NCI-H1694 treated with DMSO at 0.1 percent for 48 hours (cell line): Measurements from ENCODE around the gene BMP6.
"Not testable (repeated sequence)": the region's sequence is repeated elsewhere in the genome, so short reads cannot be mapped to it uniquely, and the experiment has no call there.

Experiments used
- DNase-seq: peaks from one replicate; lab custom pipeline; 2025; lab: John Stamatoyannopoulos, UW

Gene BMP6

DNA sequence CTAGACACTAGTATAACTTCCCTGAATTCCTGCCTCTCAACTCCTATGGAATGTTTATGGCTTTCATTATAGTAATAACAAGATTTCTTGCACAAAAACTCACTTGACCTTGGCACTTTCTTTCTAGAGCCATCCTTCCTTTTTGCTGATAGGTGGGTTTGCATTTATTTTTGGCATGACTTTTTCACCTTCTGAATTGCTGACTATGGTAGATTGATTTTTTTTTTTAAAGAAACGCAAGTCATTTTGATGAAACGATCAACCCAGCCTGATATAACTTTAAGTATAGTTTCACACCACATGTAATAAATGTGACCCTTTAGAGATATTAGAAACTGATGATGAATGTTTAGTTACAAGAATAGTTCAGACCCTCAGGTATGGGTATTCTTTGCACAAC, 61.8 kb downstream of the BMP6 start:
- no peak for DNase-seq

DNA sequence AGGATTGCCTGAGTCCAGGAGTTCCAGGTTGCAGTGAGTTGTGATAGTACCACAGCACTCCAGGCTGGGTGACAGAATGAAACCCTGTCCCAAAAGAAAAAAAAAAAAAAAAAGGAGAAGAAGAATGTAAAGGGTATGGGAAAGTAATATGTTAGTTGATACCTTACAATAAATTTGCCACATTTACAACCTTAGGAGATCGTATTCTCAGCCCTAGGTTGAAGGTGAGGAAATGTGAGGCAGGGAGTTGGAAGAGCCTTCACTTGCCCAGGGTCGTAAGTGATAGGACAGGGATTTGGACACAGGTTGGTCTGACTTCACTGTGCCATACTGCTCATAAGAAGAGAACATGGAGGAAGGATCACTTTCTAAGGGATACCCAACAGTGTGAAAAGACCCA, 68.6 kb downstream of the BMP6 start:
- DNase-seq: no peak

DNA sequence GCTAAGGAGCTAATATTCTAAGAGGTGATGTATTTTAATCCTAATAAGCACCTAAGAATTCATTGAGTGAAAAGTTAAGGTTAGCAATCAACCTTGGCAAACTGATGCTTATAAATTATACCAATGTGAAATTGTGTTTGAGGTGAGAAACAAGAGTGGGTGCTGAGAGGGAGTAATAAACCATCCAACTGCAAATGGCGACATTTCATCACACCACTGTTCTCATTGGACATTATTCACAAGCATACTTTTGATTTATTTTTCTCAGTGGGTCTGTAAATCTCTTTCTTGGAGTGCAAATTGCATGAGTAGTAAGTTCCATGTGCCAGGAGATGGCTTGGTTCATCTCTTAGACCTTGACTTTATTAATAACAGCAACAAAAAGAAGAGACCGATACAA, 71.5 kb downstream of the BMP6 start:
- DNase-seq: no peak

DNA sequence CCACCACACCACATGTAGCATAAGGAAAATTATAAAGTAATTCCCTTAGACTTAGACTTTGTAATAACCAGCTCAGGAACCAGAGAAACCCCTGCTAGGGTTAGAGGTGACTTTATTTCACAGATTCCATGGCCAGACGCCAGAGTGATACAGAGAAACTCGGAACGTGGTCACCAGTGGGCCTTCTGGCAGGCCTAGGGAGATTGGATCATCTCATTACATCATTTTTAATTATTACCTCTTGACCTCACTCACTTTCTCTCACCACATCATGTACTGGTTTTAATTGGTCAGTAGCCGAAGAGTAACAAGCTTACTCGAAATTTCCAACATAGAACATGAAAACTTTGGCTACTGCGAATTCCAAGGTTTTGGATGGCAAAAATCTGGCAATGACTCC, 72.9 kb downstream of the BMP6 start:
- no peak for DNase-seq

DNA sequence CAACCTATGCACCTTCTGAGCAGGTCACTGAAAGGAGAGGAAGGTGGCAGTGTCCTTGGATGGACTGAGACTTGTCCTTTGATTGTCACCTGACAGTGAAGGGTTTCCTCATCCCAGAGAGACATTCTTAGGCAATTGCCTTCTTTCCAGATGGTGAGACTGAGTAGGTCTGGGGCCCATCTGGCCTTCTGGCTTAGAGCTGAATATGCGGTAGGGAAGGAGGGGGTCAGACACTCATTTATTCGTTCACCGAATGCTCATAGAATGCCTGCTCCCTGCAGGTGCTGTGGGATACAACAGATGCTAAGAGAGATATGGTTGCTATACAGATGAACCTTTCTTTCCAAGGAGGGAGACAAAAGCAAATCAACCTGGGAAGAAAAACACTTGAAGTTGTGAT, 76.8 kb downstream of the BMP6 start:
- peak; percentile 79 for DNase-seq

DNA sequence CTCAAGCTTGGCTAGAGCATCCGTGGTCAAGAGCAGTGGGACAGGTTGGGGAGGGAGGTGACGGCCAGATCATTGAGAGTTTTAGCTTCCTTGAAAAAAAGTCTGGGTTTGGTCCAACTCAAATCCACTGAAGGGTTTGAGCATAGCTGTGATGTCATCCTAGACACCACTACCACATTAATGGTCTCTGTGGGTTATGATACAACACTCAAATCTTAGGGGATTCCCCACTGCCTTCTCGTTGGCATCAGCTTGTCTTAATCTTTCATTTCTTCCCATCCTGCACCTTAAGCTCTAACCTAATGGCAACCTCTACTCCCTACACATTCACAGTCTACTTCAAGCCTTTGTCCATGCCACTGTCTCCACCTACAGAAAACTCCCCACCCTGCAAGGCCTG, 77.3 kb downstream of the BMP6 start:
- no peak for DNase-seq

DNA sequence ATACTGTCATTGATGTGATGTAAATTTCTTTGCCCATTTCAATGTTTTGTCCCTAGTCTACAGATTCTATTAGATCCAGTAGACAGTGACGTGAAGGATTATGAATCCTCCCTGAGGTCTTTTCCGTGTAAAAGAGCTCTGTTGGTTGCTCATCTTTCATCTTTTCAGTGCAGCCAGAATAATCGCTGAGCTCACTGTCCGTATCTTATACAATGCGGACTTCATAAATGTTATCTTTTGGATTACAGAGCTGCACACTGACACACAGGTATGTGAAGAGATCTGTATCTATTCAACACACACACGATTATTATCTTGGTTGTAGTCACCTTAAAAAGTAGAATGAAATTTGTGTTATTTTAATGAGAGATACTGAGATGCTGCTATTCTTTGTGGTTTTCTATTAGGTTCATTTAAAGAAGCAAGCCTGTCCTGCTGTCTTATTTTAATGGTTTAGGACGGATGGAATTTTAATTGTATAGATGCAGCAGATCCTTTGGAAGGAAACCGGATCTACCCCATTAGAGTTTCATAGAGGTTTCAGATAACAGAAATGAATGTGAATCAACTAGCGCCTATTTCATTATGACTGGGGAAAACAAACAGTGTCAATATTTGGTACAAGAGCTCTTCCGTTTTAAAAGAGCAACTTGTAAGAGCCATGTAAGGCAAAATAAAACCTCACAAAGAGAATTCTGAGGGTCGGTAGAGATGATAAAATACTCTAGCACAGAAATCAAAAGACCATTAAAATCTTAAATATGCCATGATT, 79.4 kb downstream of the BMP6 start:
- DNase-seq: no peak

DNA sequence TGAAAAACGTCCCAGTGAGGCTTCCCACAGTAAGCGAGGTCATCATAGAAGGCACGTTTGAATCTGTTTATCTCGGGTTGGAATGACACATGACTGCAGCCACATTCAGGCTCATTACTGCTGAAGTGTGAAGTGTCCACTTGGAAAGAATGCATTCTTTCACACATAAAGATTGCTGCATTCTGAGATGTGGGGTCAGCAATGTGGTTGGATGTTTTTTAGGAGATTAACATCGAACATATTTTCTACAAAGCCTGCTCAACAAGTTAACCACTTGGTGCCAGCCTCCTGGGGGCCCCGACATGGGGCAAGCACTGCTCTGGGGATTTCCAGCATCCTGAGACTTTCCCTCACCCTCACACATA, 79.9 kb downstream of the BMP6 start:
- DNase-seq: no peak

DNA sequence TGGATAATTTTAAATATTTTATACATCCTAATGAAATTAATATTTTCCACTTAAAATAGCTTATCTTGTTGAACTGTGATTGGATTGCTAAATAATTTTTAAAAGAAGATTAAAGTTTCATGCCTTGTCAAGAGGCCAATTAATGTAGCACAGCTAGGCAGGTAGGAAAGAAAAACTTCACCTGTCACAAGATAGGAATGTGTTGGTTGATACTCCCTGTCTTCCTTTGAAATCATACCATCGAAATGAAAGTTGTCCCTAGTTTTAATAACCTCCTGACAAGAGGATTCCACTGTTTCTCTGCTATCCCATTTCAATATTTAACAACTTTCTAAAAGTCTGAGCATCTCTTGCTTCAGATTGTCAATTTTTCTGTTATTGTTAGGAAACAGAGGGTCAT, 80.8 kb downstream of the BMP6 start:
- no peak for DNase-seq

DNA sequence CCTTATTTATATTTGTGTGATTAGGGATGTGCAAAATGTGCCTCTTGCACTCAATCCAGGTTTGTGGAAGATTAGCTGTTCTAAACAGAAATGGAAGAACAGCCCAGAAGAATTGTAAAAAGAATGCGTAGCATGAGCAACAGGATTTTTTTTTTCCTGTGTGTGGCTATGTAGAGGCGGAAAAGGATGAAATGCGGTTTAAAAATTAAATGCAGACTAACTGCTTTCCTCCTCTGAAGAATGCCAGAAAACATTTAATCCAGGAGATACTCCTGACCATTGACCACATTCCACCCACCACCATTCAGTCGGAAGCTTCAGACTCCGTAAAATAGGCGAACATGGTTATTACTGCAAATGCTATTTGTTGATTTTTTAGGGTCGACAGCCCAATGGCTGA, 83.4 kb downstream of the BMP6 start:
- no peak for DNase-seq

DNA sequence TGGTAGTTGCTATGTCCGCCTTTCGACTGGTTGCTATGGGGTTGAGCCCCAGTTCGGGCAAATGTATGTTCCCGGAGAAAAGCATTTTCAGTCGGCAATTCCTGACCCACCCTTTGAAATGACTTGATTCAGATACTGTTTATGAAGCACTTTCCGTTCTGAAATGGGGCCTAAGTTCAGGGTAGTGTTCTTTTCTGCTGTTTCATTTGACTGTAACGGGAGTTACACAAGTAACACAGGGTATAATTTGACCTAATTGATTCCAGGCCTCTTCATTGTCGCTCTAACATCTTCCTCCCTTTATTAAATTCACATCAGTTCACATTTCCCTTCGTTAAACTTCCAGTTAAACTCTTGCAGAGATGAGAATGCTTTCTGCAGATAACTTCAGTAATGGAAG, 85.5 kb downstream of the BMP6 start:
- DNase-seq: no peak

DNA sequence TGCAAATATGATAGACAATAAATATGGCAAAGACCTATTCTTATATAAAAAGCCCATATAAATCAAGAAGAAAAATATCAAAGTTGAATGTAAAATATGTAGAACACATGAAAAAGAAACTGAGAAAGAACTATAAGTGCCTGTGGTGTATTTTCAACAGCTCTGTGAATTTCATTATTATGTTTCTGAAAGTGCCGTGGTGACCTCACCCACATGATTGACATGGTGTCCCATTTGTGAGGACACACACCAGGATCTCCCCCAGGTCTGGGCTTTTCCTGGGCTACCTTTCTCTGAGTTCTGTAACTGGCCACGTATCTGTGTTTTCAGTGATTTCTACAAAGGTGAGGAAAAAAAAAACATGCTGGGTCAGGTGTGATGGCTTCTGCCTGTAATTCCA, 86.7 kb downstream of the BMP6 start:
- DNase-seq: no peak

DNA sequence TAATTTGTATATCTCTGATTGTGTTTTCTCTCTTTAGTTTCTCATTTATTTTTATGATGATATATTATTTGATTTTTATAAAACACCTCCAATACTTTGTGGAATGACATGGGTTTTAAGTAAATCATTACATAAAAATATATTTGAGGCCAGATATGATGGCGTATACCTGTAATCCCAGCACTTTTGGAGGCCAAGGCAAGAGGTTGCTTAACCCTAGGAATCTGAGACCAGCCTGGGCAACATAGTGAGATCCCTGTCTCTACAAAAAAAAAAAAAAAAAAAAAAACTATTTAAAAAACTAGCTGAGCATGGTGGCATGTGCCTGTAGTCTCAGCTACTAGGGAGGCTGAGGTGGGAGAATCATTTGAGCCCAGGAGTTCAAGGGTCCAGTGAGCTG, 87.3 kb downstream of the BMP6 start:
- DNase-seq: no peak

DNA sequence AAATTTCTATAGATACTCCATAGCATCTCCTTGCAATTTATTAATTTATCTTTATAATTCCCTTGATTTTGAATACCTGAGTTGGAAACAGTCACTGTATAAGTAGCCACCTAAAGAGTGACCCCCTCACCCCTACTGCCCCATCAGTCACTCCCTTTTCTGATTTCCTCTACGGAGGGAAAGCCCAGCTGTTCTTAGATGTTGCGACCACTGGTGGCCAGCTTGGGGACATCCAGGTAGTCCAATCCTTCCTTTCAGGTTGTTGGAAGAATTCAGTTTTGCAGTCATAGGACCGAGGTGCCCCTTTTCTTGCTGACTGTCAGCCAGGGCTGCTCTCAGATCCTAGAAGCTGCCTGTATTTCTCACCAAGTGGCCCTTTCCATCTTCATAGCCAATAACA, 87.8 kb downstream of the BMP6 start:
- DNase-seq: no peak

DNA sequence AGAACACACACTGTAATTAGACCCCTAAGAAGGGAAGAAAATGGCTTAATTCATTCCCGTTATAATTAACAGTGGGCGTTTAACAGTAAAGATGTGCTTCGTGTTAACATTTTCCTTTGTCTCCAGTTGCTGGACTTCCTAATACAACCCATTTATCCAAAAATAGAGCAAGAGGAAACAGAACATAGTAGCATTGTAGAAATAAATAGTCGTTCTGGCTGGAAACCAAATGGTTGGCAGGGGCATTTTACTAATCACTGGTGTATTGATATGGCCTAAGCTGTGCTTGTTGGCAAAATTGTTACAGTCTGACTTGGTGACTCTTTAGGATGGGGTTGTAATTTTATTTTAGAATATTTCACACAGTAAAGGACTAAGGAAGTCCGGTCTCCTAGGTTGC, 89.8 kb downstream of the BMP6 start:
- DNase-seq: no peak

DNA sequence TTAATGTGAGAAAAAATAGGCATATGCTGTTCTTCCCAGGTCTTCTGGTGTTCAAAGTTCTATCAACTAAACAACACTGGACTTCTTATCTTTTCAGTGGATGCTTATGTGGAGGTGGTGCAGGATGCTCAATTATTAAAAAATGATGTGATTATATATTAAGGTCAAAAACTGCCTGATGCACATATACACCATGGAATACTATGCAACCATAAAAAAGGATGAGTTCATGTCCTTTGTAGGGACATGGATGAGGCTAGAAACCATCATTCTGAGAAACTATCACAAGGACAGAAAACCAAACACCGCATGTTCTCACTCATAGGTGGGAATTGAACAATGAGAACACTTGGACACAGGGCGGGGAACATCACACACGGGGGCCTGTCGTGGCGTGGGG, 91.3 kb downstream of the BMP6 start:
- DNase-seq: not testable (repeated sequence)

DNA sequence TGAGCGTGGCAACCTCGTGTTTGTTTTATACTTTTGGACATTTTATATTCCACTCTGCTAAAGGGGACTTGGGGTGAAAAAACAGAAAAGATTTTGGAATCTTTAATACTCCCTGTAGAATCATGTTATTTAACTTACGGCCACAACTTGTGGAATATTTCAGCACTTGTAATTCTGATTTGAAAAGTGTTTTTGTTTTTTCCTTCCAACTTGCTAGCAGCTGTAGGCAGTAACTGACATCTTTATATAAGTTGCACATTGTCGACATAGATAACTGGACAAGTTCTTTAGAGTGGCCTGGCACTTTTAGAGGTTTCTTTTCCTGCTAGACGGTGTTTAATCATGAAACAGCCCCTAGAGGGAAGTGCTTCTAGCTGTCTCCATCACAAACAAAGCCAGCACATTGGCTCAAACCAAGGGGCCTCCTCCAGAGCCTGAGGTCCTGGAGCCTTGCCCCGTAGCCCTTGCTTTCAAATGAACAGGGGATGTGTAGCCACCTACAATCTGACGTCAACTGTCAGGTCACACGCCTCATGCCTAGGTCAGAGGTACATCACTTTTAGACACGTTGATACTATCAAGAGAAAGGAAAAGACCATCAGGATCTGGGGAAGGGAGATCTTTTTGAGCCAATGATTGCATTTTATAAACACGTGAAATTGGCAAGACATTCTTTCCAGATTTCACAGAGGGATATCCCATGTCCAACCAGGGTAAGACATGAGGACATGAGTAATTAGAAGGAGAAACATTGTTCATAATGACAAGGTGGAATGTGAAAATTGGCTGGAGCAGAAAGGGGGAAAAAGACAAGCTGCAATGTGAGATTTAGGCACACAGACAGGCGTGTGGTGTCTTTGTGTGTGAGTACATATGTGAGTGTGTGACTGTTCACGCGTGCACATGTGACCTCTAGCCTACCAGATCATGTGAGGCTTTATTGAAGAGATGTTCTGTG, 92.6 kb downstream of the BMP6 start:
- no peak for DNase-seq

DNA sequence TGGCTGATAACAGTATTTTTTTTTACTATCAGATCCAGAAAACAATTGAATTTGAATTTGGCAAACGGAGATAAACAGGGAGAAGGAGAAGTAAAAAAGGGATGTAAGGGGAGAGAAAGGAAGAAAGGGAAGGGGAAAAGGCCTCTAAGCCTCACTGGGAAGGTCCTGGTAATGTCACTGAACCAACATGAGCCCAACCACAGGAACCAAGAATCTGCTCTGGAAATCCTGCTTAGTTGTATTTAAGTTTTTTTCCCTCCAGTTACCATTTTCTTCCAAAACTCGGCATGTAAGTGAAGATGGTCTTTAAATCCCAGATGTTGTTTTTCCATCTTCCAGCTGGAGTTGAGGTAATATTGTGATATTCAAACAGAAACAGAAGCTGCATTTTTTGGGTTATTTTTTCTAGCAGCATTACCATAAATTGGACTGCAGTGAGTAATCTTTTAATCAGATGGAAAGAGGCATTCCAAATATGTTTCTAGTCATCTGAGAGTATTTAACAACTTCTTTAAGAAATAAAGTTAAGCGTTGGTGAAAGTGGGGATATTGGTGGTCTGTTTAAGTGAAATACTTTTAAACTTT, 93.6 kb downstream of the BMP6 start:
- DNase-seq: no peak

DNA sequence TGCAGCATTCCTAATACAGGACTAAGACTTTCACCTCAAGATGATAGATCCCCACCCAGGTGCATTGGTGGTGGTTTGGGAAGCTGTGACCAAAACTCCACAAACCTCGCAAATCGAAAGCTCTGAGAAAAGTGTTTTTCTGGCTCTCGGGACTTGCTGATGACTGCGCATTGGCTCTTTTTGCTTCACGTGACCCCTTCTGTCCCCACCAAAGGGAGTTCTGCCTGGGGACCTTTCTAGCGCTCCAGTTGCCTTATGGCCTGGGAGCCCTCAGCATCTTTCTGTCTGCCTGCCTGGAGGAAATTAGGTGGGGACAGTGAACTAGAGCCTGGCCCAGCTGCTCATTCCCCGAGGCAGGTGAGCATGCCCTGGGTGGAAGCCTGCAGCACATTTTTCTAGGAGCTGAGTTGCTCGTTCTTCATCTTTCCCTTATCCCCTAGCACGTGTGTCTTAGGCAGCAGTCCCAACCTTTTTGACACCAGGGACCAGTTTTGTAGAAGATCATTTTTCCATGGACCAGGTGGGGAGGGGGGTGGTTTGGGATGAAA, 94.5 kb downstream of the BMP6 start:
- DNase-seq: no peak

DNA sequence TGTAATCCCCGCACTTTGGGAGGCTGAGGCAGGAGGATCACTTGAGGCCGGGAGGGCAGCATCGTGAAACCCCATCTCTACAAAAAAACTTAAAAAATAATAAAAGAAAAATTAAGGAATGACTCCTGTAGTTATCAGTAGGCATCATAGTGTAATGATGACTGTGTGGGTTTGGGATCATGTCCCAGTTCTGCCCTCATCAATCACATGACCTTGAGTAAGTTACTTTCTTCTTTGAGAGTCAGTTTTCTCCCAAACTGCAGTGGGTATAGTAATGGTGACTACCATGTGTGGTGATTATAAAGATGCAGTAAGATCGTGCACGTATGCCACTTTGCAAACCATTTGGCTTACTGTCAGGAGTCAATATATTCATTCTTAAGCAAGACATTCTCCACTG, 95.5 kb downstream of the BMP6 start:
- DNase-seq: no peak

DNA sequence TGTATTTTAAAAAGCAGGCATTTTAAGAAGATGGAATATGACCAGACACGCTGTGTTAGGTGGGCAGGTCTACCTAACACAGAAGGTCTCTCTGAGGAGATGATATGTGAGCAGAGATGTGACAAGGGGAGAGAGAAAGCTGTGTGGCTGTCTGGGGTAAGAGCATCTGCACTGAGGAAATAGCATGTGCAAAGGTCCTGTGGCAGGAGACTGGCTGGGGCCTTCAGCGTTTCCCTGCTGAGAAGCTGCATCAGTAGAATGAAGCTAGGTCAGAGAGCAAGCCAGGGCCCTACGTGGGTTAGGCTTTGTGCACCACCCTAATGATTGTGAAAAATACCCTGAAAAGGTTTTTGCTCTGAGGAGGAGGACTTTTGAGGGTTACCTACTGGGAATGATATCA, 97.7 kb downstream of the BMP6 start:
- DNase-seq: no peak

DNA sequence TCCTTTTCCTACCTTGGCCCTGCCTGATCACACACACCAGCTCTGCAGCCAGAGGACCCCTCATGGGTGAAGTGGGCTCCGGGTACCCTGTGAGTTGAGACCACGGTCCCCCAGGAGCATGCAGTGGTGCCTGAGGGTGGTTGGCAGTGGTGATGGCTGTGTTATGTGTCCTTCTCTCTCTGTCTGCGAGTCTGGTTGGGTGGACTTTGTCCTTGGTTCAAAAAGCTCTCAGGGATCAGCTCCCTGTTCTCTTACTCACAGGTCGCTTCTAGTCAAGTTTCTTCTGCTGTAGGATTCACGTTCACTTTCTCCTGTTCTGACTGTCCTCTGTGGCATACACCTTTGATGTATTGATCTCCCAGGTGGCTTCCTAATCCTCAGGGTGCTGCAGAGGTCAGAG, 100.1 kb downstream of the BMP6 start:
- DNase-seq: no peak

DNA sequence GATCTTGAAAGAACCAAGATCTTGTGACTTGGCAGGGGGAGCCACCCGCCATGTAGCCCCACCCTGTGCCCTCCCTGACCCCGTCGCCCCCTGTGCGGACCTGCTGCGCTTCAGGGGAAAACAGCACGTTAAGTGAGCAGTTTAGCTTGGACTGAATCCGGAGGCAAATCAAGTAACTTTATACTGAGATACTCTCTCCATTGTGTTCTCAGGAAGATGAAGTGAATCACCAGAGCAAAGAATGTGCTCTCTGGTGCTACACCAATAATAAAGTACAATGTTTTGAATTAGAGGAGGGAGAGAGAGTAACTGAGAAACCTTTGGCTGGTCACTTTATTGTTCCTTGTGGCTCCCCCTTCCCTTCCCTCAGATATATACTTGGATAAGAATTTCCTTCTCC, 101.2 kb downstream of the BMP6 start:
- DNase-seq: no peak
